WI38 (cell line): ENCODE measurements around the gene AP2M1.

Source experiments
- H3K4me3 ChIP-seq: 2 replicates; pipeline ENCODE4 v1.5.1; 2011; ENCODE audit warnings: low read depth, mild to moderate bottlenecking, control low read depth, low read length
- TF ChIP-seq, protein P1 (sequence below): IDR thresholded peaks from 2 replicates; pipeline ENCODE4 v1.5.1; 2012; ENCODE audit warnings: low read depth, mild to moderate bottlenecking, control low read depth, low read length

AP2M1 gene

DNA sequence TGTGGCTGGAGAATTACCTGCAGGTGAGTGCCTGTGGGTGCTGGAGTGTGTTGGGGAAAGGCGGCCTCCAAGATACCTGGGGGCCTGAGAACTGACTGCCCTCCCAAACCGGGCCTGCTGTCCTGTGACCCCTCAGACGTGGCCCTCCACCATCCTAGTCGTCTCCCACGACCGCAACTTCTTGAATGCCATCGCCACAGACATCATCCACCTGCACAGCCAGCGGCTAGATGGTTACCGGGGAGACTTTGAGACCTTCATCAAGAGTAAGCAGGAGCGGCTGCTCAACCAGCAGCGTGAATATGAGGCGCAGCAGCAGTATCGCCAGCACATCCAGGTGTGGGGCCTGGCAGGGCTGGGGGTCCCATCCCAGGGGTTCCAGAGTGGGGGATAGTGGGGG lies 14.8 kb downstream of the AP2M1 start:
- no peak overlapping the region for H3K4me3 ChIP-seq
- TF ChIP-seq, protein P1, sequence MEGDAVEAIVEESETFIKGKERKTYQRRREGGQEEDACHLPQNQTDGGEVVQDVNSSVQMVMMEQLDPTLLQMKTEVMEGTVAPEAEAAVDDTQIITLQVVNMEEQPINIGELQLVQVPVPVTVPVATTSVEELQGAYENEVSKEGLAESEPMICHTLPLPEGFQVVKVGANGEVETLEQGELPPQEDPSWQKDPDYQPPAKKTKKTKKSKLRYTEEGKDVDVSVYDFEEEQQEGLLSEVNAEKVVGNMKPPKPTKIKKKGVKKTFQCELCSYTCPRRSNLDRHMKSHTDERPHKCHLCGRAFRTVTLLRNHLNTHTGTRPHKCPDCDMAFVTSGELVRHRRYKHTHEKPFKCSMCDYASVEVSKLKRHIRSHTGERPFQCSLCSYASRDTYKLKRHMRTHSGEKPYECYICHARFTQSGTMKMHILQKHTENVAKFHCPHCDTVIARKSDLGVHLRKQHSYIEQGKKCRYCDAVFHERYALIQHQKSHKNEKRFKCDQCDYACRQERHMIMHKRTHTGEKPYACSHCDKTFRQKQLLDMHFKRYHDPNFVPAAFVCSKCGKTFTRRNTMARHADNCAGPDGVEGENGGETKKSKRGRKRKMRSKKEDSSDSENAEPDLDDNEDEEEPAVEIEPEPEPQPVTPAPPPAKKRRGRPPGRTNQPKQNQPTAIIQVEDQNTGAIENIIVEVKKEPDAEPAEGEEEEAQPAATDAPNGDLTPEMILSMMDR: no peak

DNA sequence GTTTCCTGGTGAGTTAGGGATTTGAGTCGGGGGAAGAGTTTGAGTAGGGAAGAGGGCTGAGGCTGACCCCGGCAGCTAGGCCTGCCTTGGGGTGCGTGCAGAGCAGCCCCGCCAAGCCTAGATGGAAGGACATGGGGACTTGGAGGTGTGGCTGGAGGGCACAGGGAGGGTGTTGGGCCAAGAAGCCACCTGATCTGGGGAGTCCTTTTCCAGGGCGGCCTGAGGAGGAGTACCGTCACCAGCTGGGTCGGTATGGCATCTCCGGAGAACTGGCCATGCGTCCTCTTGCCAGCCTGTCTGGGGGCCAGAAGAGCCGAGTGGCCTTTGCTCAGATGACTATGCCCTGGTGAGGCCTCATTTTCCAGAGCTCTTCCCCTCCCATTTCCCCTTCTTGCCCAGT lies 18.2 kb downstream of the AP2M1 start:
- TF ChIP-seq, protein P1: no peak
- H3K4me3 ChIP-seq: no peak overlapping the region

DNA sequence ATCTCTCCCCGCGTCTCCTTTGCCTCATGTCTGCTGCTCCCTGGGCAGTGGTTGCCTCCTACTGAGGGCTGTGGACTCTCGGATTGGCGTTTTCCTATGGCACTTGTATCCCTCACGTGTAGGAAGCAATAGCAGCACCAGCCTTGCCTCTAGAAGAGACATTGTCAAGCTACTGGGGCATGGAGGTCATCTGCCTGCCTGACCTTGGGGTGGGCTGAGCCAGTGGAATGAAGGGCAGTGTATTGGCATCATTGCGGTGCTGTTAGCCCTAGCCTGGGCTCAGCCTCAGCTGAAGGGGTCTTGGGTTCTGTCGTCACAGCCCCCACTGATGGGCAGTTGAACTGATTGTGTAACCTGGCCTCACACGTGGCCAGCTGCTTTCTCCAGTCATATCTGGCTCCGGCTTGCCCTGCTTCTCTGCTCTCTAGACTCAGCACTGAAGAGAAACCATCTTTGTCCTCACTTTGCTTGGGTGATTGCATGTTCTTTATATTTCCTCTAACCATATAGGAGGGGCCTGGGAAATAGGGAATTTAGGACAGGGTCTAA lies 19.4 kb downstream of the AP2M1 start:
- H3K4me3 ChIP-seq: no peak overlapping the region
- TF ChIP-seq, protein P1: no peak

- no peak overlapping the region for H3K4me3 ChIP-seq
- TF ChIP-seq, protein P1: no peak
Observed at GRCh38 chr3:184196536-184196935, 21.9 kb downstream of the AP2M1 start.

- no peak overlapping the region for H3K4me3 ChIP-seq
- TF ChIP-seq, protein P1: no peak
Observed at GRCh38 chr3:184198509-184198908, 23.9 kb downstream of the AP2M1 start.

DNA sequence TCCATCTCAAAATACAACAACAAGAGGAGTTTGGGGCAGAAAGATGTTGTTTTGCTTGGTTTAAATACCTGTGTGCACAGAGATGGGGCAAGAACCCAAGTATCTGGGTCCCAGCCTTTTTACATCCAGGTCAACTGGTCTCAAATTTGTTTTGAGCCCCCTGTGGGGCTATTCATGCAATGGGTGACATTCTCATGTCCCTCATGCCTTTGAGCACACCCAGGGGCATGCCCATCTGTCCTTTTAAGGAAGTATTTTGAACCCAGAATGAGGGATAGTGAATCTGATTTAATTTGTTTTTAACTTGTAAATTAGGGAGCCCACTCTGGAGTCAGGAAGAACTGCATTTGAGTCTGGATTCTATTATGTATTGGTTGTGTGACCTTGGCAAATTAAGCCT lies 26.2 kb downstream of the AP2M1 start:
- TF ChIP-seq, protein P1: no peak
- no peak overlapping the region for H3K4me3 ChIP-seq

GRCh38 chr3:184203526-184203925 lies 28.9 kb downstream of the AP2M1 start:
- TF ChIP-seq, protein P1: no peak
- H3K4me3 ChIP-seq: no peak overlapping the region
